Measurements from ENCODE around the gene CTNNA3. TPM values are rescaled to one million over a fixed set of nuclear protein-coding genes. Genes with fewer than 3 reads are reported as not detected.

CTNNA3 gene
- polyA plus RNA-seq, 1 experiment = 0.26 TPM

GRCh38 chr10:67473850-67474633 lies 222.0 kb downstream of the CTNNA3 start:
- DNase-seq (ENCODE audit: low read depth, low spot score) = no peak
- no peak for TF ChIP-seq CTCF (IDR thresholded peaks at IDR 0.05; ENCODE audit: low read depth, low read length)
- Histone ChIP-seq H3K27ac (ENCODE audit: low read depth, low read length) (no peak overlapping the region), H3K4me3 (ENCODE audit: low read depth, low read length) (no peak overlapping the region), H3K9me3 (ENCODE audit: control insufficient read depth, insufficient read depth, low read length) (no peaks in the 10 kb centered on the region), H3K27me3 (ENCODE audit: control insufficient read depth, insufficient read depth, low read length) (no peaks in the 10 kb centered on the region)
- ChIA-PET CTCF (no interaction called here), POLR2A (interaction anchor here (0.6 kb wide), 1 partner anchor 267 kb away, joined by 4 read pairs; no protein-coding TSS in a partner anchor)

- TF ChIP-seq CTCF (IDR thresholded peaks at IDR 0.05; ENCODE audit: low read depth, low read length) = no peak
- POLR2A ChIA-PET = no interaction called here
- DNase-seq (ENCODE audit: low read depth, low spot score) = no peak
- Histone ChIP-seq H3K9me3 (ENCODE audit: control insufficient read depth, insufficient read depth, low read length) (no peaks in the 10 kb centered on the region), H3K27me3 (ENCODE audit: control insufficient read depth, insufficient read depth, low read length) (no peaks in the 10 kb centered on the region), H3K27ac (ENCODE audit: low read depth, low read length) (no peak overlapping the region), H3K4me3 (ENCODE audit: low read depth, low read length) (no peak overlapping the region)
- CTCF ChIA-PET = no interaction called here
These were observed 225.0 kb downstream of the CTNNA3 start for GRCh38 chr10:67471022-67471421.

GRCh38 chr10:67464278-67464677 lies 231.7 kb downstream of the CTNNA3 start:
- H3K27me3 ChIP-seq (ENCODE audit: control insufficient read depth, insufficient read depth, low read length) = no peaks in the 10 kb centered on the region
- no peak for TF ChIP-seq CTCF (IDR thresholded peaks at IDR 0.05; ENCODE audit: low read depth, low read length)
- H3K27ac ChIP-seq (ENCODE audit: low read depth, low read length) = no peak overlapping the region
- H3K9me3 ChIP-seq (ENCODE audit: control insufficient read depth, insufficient read depth, low read length) = no peaks in the 10 kb centered on the region
- ChIA-PET POLR2A (no interaction called here), CTCF (no interaction called here)
- no peak overlapping the region for H3K4me3 ChIP-seq (ENCODE audit: low read depth, low read length)
- DNase-seq (ENCODE audit: low read depth, low spot score) = no peak

- Histone ChIP-seq H3K27me3 (ENCODE audit: control insufficient read depth, insufficient read depth, low read length) (no peaks in the 10 kb centered on the region), H3K9me3 (ENCODE audit: control insufficient read depth, insufficient read depth, low read length) (no peaks in the 10 kb centered on the region), H3K27ac (ENCODE audit: low read depth, low read length) (no peak overlapping the region), H3K4me3 (ENCODE audit: low read depth, low read length) (no peak overlapping the region)
- no peak for DNase-seq (ENCODE audit: low read depth, low spot score)
- ChIA-PET POLR2A (no interaction called here), CTCF (no interaction called here)
- no peak for TF ChIP-seq CTCF (IDR thresholded peaks at IDR 0.05; ENCODE audit: low read depth, low read length)
These were observed 243.1 kb downstream of the CTNNA3 start for GRCh38 chr10:67452892-67453291.

- Histone ChIP-seq H3K4me3 (ENCODE audit: low read depth, low read length) (no peak overlapping the region), H3K9me3 (ENCODE audit: control insufficient read depth, insufficient read depth, low read length) (no peaks in the 10 kb centered on the region), H3K27me3 (ENCODE audit: control insufficient read depth, insufficient read depth, low read length) (no peaks in the 10 kb centered on the region), H3K27ac (ENCODE audit: low read depth, low read length) (no peak overlapping the region)
- CTCF ChIA-PET = no interaction called here
- POLR2A ChIA-PET = no interaction called here
- no peak for DNase-seq (ENCODE audit: low read depth, low spot score)
- TF ChIP-seq CTCF (IDR thresholded peaks at IDR 0.05; ENCODE audit: low read depth, low read length) = no peak
These were observed 257.2 kb downstream of the CTNNA3 start for GRCh38 chr10:67438605-67439304.
